OCI-LY7 (cell line): ENCODE measurements around the gene NODAL. TPM values are rescaled to one million over a fixed set of nuclear protein-coding genes. Genes with fewer than 3 reads are reported as not detected.

Source experiments
- BruUV-seq: library from RNA; stranded (reverse); fragments of 400-500 nt; replicated peaks from 2 replicates; lab custom pipeline; 2021; lab: Mats Ljungman, UMichigan
- CTCF ChIA-PET: fragments of 300-600 bp; sonication (Branson Sonifier 250); formaldehyde crosslinking; loops from one replicate; lab custom pipeline; 2022; ENCODE audit warnings: antibody characterized with exemption; ENCODE audit not compliant: unreplicated experiment; lab: Charles Lee
- POLR2A ChIA-PET: fragments of 300-600 bp; sonication (Branson Sonifier 250); formaldehyde crosslinking; loops from one replicate; lab custom pipeline; 2022; ENCODE audit warnings: antibody characterized with exemption; lab: Charles Lee
- DNase-seq: peaks from one replicate; pipeline ENCODE4 v3.0.0-alpha.2; 2015; ENCODE audit warnings: low spot score
- H2AFZ ChIP-seq: fragments of 200-600 bp; sonication (generic), shearing (Covaris generic); 2 replicates; pipeline ENCODE4 v1.6.1; 2014; ENCODE audit warnings: mild to moderate bottlenecking, antibody characterized with exemption, low read length, moderate library complexity
- H3K27ac ChIP-seq: fragments of 200-600 bp; sonication (generic); 2 replicates; pipeline ENCODE4 v1.5.1; 2014; ENCODE audit warnings: mixed run types, low read depth, mild to moderate bottlenecking, moderate library complexity, low read length, inconsistent platforms; ENCODE audit not compliant: poor library complexity, severe bottlenecking
- H3K36me3 ChIP-seq: fragments of 200-600 bp; sonication (generic); 2 replicates; pipeline ENCODE4 v1.6.1; 2014; ENCODE audit warnings: mild to moderate bottlenecking, antibody characterized with exemption, low read length, moderate library complexity, mixed read lengths; ENCODE audit not compliant: insufficient read depth
- H3K4me1 ChIP-seq: fragments of 200-600 bp; sonication (generic); 2 replicates; pipeline ENCODE4 v1.5.1; 2014; ENCODE audit warnings: mild to moderate bottlenecking, low read length; ENCODE audit not compliant: insufficient read depth, poor library complexity, severe bottlenecking
- H3K4me2 ChIP-seq: fragments of 200-600 bp; sonication (generic); 2 replicates; pipeline ENCODE4 v1.6.1; 2014; ENCODE audit warnings: mild to moderate bottlenecking, low read length
- H3K4me3 ChIP-seq: fragments of 200-600 bp; sonication (generic); 2 replicates; pipeline ENCODE4 v1.5.1; 2014; ENCODE audit warnings: mild to moderate bottlenecking, low read depth, low read length; ENCODE audit not compliant: poor library complexity, severe bottlenecking
- H3K79me2 ChIP-seq: fragments of 200-600 bp; sonication (generic); 2 replicates; pipeline ENCODE4 v1.6.1; 2016; ENCODE audit warnings: low read depth, mild to moderate bottlenecking, low read length, moderate library complexity, mixed read lengths; ENCODE audit not compliant: insufficient read depth
- H3K9me2 ChIP-seq: fragments of 200-600 bp; sonication (generic); 2 replicates; pipeline ENCODE4 v1.6.1; 2016; ENCODE audit warnings: mild to moderate bottlenecking, low read length, mixed read lengths; ENCODE audit not compliant: insufficient read depth
- H3K9me3 ChIP-seq: fragments of 200-600 bp; sonication (generic); 2 replicates; pipeline ENCODE4 v1.6.1; 2014; ENCODE audit warnings: mild to moderate bottlenecking, mixed run types, low read length, mixed read lengths
- H4K20me1 ChIP-seq: fragments of 200-600 bp; sonication (generic); 2 replicates; pipeline ENCODE4 v1.6.1; 2014; ENCODE audit warnings: mild to moderate bottlenecking, antibody characterized with exemption, low read length, moderate library complexity, mixed read lengths; ENCODE audit not compliant: insufficient read depth
- EZH2phosphoT487 ChIP-seq: fragments of 200-600 bp; sonication (generic); IDR thresholded peaks from 2 replicates; pipeline ENCODE4 v1.6.1; 2018; ENCODE audit warnings: low read depth, borderline replicate concordance, mild to moderate bottlenecking, mixed run types, antibody characterized with exemption, low read length, moderate library complexity, mixed read lengths
- intact Hi-C: fragments of 100-400 bp; cut with micrococcal nuclease; formaldehyde crosslinking; loops from one replicate; pipeline ENCODE4 v1.10.0; 2022; ENCODE audit not compliant: unreplicated experiment
- total RNA-seq, 2 experiments: library from RNA; depleted of rRNA in 1 of 2; stranded (reverse); fragments of >200 nt in 1 of 2; shearing (Covaris generic) in 1 of 2; gene quantifications; 2 replicates each; pipeline ENCODE4 v1.2.3, GENCODE V29; 2014 to 2022
- TF ChIP-seq, protein P1 (sequence below): fragments of 200-600 bp; sonication (generic); conservative IDR thresholded peaks from 2 replicates; pipeline ENCODE4 v1.5.1; 2014; ENCODE audit warnings: mild to moderate bottlenecking, antibody characterized with exemption, low read length, moderate library complexity, mixed read lengths

The NODAL gene
- total RNA-seq, 2 experiments from 2014 or later, result not detected

DNA sequence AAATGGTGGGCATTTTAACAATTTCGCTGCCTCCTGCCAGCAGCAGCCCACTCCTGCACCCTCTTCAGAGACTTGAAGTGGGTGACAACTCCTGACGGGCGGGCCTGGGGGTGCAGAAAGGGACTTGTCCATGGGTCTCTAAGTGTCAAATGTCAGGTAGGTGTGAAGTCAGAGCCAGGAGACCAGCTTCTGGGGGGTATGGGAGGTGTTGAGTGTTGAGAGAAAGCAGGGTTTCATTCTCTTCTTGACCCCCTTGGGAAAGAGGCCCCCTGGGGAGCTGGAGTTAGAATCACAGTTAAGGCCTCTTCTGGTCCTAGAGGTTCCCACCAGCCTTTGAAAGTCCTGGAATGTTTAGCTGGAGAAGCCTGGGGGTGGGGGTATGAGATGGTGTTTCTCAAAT is 25.5 kb upstream of the NODAL start:
- no peak for DNase-seq
- Histone ChIP-seq H3K4me3 (no peak overlapping the region), H3K9me2 (no peaks in the 10 kb centered on the region), H3K9me3 (no peaks in the 10 kb centered on the region), H3K36me3 (no peaks in the 10 kb centered on the region), H3K4me2 (no peak overlapping the region), H2AFZ (no peak overlapping the region), H3K79me2 (no peaks in the 10 kb centered on the region), H3K27ac (no peak overlapping the region), H4K20me1 (no peaks in the 10 kb centered on the region), H3K4me1 (peaks cover 7% of the 10 kb centered on the region)
- ChIA-PET POLR2A (no interaction called here), CTCF (interaction anchor here (0.6 kb wide), 1 partner anchor 85 kb away, joined by 3 read pairs; no protein-coding TSS in a partner anchor)
- BruUV-seq, result no TSS peak
- intact Hi-C loops, result no loop called here
- TF ChIP-seq EZH2phosphoT487, result no peak
- TF ChIP-seq, protein P1, sequence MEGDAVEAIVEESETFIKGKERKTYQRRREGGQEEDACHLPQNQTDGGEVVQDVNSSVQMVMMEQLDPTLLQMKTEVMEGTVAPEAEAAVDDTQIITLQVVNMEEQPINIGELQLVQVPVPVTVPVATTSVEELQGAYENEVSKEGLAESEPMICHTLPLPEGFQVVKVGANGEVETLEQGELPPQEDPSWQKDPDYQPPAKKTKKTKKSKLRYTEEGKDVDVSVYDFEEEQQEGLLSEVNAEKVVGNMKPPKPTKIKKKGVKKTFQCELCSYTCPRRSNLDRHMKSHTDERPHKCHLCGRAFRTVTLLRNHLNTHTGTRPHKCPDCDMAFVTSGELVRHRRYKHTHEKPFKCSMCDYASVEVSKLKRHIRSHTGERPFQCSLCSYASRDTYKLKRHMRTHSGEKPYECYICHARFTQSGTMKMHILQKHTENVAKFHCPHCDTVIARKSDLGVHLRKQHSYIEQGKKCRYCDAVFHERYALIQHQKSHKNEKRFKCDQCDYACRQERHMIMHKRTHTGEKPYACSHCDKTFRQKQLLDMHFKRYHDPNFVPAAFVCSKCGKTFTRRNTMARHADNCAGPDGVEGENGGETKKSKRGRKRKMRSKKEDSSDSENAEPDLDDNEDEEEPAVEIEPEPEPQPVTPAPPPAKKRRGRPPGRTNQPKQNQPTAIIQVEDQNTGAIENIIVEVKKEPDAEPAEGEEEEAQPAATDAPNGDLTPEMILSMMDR, result no peak

DNA sequence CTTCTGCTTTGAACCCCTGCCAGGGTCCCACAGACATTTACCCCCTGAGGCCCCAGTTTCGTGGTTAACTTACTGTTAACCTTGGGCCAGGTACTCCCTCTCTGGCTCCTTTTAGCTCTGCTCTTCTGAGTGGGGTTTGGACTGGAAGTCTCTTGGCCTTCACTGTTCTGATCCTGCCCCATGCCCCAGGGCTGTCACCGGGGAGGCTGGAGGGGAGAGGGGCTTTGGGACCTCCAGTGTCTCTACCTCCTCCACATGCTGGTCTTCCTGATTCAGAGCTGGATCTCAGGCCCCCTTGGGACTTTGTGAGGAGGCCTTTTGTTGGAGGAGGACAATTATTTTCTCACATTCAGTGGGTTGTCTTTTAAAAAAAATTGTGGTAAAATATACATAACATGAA is 24.4 kb upstream of the NODAL start:
- H3K4me2 ChIP-seq, result no peak overlapping the region
- ChIA-PET CTCF (no interaction called here), POLR2A (no interaction called here)
- no peak overlapping the region for H3K4me3 ChIP-seq
- BruUV-seq, result no TSS peak
- no peaks in the 10 kb centered on the region for H3K79me2 ChIP-seq
- H2AFZ ChIP-seq, result no peak overlapping the region
- intact Hi-C loops, result no loop called here
- no peak overlapping the region for H3K27ac ChIP-seq
- H3K9me3 ChIP-seq, result no peaks in the 10 kb centered on the region
- no peak for DNase-seq
- no peaks in the 10 kb centered on the region for H3K36me3 ChIP-seq
- no peaks in the 10 kb centered on the region for H3K9me2 ChIP-seq
- H4K20me1 ChIP-seq, result no peaks in the 10 kb centered on the region
- peaks cover 7% of the 10 kb centered on the region for H3K4me1 ChIP-seq
- TF ChIP-seq, protein P1, result no peak
- no peak for TF ChIP-seq EZH2phosphoT487

DNA sequence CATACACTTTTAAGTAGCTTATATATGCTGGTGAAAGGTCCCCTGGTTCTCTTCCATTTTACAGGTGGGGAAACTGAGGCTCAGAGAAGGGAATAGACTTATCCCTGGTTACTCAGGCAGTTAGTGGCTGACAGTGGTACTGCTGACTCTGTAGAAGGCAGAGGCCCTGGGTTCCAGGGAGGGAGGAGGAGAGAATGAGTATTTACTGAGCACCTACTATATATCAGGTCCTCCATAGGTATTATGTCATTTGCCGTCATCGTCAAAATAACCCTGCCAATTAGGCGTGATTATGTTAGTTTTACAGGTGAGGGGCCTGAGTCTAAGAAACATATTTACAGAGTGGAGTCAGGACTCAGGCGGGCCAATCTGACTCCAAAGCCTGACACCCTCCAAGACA is 23.8 kb upstream of the NODAL start:
- H2AFZ ChIP-seq, result no peak overlapping the region
- BruUV-seq, result no TSS peak
- no peaks in the 10 kb centered on the region for H3K9me2 ChIP-seq
- H3K36me3 ChIP-seq, result no peaks in the 10 kb centered on the region
- H3K4me1 ChIP-seq, result peaks cover 7% of the 10 kb centered on the region
- CTCF ChIA-PET, result no interaction called here
- no peaks in the 10 kb centered on the region for H3K79me2 ChIP-seq
- no peaks in the 10 kb centered on the region for H3K9me3 ChIP-seq
- H3K4me2 ChIP-seq, result no peak overlapping the region
- DNase-seq, result no peak
- H3K4me3 ChIP-seq, result no peak overlapping the region
- H4K20me1 ChIP-seq, result no peaks in the 10 kb centered on the region
- intact Hi-C loops, result no loop called here
- TF ChIP-seq, protein P1, result no peak
- TF ChIP-seq EZH2phosphoT487, result no peak
- POLR2A ChIA-PET, result no interaction called here
- no peak overlapping the region for H3K27ac ChIP-seq
